Esophagus squamous epithelium (tissue), 4 donors: Measurements from ENCODE around the gene EEPD1.
"Not testable (repeated sequence)": the region's sequence is repeated elsewhere in the genome, so short reads cannot be mapped to it uniquely, and the experiment has no call there.

Experiments used
- CTCF ChIP-seq, 6 experiments: fragments of 450-650 bp in 4 of 6; fragments of 200-600 bp in 2 of 6; sonication (generic) in 2 of 6; IDR thresholded peaks; one replicate each; pipeline ENCODE4 v1.5.1; 2016 to 2019; ENCODE audit warnings: antibody characterized with exemption in 6 of 6, mild to moderate bottlenecking in 4 of 6, moderate library complexity in 4 of 6
- POLR2A ChIP-seq, 4 donors: fragments of 450-650 bp; IDR thresholded peaks; one replicate each; pipeline ENCODE4 v1.6.1; 2017; ENCODE audit warnings: antibody characterized with exemption in 4 of 4, mild to moderate bottlenecking in 4 of 4, moderate library complexity in 3 of 4

DNA sequence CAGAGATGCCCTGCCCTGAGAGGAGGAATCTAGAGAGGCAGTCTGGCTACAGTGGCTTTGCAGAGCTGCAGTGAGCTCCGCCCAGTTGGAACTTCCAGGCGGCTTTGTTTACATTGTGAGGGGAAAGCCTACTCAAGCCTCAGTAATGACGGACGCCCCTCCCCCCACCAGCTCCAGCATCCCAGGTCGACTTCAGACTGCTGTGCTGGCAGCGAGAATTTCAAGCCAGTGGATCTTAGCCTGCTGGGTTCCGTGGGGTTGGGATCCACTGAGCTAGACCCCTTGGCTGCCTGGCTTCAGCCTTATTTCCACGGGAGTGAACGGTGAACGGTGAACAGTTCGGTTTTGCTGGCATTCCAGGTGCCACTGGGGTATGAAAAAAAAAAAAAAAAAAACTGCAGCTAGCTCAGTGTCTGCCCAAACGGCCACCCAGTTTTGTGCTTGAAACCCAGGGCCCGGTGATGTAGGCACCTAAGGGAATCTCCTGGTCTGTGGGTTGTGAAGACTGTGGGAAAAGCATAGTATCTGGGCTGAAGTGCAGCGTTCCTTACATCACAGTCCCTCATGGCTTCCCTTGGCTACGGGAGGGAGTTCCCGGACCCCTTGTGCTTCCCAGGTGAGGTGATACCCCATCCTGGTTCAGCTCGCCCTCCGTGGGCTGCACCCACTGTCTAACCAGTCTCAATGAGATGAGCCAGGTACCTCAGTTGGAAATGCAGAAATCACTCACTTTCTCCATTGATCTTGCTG lies 105.6 kb downstream of the EEPD1 start:
- TF ChIP-seq CTCF, POLR2A (IDR thresholded peaks at IDR 0.05): not testable (repeated sequence)
